GM19099 (cell line): ENCODE measurements around the gene RERE.

ENCODE experiments used
- POLR2A ChIP-seq: IDR thresholded peaks from 3 replicates; pipeline ENCODE4 v1.6.1; 2011; ENCODE audit warnings: low read depth; ENCODE audit not compliant: insufficient read length; ENCODE audit errors: extremely low read depth

Gene RERE

DNA sequence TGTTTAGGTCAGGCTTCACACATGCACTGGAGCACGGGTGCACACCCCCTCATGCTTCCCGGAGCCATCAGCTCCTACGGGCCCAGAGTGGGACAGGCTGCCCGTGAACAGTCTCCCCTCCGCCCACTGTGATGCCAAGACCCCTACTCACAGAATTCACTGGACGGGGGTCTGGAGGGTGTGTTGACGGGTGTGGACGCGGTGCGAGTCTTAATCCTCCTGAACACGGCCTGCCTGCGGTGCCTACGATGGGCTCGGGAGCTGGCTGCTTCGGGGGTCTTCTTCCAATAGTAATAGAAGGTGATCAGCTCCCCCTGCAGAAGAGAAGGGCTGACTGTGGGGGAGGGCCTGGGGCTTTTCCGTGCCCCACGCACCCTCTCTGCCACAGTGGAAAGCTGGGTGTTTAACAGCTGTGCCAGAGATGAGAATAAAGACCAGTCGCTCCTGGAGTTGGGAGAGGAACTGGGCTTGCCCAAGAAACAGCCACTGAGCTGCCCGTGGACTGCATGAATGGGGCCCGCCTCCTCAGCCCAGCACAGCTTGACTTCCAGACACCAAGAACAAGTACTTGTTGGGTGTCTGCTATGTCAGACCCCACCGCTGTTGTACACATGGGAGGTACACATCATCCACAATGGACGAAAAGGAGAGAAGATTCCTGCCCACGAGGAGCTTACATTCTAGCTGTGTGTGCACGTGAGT is 451.6 kb downstream of the RERE start:
- TF ChIP-seq POLR2A = no peak

DNA sequence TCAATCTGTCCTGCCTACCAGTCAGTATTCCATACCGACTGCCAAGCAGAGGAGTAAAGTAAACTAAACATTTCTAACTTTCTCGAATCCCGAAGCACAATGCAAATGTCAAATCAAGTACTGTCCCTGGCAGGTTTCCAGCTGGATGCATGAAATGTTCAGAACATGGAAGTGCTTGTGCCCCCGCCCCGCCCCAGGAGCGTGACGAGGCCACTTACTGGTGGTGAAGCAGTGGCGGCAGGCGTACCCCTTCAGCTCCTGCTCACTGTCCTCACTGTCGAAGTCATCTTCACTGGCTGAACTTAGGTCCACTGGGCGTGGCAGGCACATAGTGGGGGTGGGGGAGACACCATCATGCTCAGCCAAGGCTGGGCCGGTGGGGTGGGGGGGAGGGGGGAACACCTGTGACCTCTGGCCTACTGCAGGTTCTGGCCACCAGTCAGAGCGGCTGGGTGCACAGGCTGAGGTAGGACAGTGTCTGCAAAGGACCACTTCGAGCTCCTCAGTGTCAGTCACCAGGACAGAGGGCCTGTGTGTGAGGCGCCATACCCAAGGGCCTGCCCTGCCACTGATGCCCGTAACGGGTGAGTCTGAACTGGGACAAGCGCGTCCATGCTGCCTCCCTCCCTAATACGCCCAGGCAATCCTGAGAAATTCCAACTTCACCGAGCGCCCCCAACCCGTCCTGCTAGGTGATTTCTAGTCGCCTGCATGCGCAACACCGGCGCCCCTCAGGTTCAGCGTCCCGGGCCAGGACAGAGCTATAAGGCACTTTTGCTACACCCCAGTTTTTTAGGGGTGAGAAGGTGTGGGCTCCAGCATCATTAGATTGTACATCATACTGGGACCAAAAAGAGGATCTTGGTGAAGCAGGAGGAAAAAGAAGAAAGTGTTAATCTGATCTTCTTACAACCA is 452.7 kb downstream of the RERE start:
- no peak for TF ChIP-seq POLR2A

DNA sequence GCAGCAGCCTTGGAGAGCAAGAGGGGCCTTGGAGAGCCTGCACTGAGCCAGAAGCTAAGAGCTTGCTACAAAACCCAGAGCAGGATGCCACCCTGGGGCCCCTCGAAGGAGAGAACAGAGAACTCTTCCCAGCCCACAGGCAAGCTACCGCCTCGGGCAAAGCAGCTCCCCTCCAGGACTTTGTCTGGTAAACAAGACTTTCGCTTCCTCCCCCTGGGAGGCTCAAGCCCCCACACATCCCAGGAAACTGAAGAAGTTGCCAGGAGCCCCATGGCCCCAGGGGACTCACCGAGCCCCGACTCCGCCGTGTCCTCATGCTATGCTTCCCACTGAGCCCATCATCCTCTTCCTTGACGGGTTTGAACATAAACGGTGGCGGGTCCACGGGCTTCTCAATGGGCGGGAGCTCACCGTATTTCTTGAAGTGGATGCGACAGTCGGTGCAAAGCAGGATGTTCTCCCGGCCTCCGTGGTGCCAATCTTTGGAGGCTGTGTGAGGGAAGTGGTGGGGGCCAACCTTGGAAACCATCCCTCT is 453.6 kb downstream of the RERE start:
- TF ChIP-seq POLR2A = no peak

DNA sequence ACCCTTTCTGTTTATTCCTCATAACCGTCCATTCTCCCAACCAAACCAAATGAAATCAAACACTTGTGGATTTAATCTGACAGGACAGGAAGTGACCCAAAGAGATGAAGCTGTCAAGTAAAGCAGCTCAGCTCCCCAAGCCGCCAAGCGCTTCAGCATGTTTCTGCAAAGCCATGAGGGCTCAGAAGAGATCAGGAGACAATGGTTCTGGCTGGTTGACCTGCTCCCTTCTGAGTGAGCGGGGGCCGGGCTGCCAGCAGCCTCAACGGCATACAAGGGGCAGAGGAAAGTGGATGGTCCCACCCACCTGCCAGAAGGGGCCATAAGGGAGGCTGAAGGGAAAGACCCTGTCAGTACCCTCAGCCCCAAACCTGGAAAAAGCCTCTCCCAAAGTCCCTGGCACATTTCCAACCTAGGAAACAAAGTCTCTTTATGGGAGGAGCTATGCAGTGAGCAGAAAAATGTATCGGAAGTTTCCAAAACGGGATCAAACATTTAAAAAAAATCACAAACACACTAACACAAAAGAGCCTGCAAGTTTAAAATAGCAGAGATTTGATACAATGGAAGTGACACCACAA is 454.2 kb downstream of the RERE start:
- TF ChIP-seq POLR2A = no peak

DNA sequence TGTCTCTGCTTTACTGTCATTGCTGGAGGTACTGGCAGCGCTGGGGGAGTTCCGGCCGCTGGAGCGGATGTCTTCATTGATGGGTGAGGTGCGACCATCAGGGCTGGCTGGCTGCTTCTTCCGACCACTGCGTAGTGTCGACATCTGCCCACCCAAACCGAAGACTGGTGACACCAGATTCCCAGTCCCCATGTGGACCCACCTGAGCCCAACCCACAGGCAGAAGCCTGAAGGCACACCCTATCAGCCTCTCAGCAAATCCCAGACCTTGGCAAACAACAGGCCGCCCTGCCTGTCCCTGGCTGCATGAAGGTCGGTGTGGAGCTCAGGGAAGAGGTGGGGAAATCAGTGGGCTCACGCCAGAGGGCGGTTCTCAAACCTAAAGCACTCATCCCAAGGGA is 454.7 kb downstream of the RERE start:
- no peak for TF ChIP-seq POLR2A

DNA sequence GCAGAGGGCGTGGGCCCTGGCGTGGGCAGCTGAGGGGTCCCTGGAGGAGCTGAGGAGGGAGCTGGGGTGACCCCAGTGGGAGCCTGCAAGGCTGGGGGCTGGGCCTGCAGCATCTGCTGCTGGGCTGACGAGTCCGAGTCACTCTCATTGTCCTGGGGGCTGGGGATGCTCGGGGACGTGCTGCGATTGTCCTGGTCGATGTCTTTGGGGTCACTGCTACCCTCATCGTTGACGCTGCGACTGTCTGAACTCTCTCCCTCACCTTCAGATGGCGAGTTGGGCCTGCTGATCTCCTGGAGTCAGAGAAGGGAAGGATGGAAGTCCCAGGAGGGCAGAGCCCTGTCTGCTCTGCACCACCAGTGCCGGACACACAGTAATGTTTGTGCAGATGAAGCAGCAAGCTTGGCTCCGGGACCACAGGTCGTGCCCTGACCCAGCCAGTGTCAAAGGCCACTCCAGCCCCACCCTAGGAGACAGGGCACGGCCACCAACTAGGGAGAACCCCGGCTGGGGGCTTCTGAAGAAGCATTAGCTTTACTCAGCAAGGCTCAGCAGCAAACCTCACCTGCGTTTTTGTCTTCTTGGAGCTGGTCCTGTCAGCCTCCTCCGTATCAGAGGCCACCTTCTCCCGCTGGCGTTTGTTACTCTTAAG is 456.1 kb downstream of the RERE start:
- no peak for TF ChIP-seq POLR2A

DNA sequence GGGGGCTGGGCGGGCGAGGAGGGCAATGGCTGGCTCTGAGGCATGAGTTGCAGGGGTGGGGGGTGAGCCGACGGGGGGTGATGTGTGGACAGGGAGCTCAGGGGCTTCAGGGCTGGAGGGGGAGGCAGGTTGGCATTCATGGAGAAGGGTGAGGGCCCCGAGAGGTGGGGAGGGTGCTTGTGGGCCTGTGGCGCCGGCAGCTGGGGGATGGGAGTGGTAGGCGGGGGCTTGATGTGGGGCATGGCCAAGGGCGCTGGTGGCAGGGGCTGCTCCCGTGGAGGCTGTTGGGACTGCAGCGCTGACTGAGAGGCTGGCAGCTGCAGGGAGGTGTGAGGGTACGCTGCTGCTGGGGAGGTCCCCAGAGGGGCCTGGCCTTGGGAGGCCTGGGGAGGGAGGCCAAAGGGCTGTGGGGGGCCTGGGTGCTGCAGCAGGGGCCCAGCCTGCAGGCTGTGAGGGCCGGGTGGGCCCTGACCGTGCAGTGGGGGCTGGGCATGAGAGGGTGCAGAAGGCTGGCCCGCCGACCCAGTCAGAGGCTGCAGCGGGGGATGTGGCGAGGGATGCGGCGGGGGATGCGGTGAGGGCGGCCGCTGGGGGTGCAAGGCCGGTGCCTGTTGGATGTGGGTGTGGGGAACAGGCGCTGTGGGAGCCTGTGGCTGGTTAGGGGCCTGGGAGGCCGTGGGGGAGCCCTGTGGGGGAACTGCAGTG is 456.8 kb downstream of the RERE start:
- no peak for TF ChIP-seq POLR2A

DNA sequence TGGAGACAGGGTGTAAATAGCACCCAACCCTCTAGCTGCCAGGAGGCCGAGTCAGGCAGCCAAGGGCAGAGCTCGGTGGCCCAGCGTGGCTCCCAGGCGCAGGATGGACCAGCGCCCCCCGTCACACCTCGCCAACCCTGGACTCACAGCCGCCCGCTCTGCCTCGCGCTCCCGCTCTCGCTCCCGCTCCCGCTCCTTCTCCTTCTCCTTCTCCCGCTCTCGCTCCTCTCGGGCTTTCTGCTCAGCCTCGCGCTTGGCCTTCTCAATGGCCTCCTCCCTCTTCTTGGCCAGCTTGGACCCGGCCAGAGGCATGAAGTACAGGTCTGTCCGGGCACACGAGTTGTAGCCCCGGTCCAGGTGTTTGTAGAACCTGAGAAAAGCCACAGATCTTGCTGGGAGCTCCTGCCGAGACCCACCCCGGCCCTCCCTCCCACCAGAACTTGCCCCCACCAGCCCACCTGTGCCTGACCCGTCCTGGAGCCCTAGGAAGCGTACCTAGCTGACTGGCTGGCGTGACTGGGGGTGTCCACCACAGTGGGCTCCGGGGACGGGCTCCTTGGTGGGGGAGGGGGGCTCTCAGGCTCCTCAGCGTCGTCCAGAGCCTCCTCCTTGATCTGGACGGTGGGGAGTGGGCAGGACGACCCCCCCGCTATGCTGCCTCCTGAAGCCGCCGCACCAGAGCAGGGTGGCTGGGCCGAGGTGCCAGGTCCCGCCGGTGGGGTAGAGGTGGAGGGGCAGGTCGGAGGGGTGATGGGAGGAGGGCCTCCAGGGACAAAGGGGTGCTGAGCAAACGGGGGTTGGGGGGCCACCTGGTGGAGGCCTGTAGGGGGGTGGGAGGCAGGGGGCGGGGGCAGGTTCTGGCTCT is 457.6 kb downstream of the RERE start:
- no peak for TF ChIP-seq POLR2A

DNA sequence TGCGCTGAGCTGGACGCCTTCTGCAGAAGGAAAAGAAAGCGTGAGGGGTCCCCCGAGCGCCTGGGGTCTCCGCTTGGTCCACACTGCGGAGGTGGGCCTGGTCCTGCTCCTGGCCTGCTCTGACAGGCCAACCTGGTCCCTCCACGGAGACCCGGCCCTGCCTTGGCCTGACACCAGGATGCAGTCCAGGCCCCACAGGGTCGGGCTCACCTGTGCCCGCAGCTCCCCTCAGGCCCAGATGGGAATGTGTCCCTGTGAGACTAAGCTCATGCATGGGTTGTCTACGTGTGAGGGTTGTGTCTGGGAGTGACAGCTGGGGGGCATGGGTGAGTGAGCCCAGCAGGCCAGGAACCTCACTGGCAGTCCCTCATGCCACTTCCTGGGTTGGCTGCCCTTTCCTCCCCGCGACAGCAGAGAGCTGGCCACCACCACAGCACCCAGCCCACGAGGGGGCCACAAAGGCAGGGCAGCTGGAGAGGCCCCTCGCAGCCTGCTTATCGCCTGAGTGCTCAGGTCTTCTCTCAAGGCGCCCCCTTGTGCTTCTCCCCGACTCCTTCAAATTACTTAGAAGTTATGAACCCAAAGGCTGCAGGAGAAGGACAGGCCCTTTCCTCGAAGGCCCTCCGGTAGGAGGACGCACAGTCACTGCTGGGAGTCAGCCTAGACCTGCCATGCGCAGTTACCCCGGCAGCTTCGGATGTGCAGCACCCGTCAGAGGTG is 458.4 kb downstream of the RERE start:
- no peak for TF ChIP-seq POLR2A

DNA sequence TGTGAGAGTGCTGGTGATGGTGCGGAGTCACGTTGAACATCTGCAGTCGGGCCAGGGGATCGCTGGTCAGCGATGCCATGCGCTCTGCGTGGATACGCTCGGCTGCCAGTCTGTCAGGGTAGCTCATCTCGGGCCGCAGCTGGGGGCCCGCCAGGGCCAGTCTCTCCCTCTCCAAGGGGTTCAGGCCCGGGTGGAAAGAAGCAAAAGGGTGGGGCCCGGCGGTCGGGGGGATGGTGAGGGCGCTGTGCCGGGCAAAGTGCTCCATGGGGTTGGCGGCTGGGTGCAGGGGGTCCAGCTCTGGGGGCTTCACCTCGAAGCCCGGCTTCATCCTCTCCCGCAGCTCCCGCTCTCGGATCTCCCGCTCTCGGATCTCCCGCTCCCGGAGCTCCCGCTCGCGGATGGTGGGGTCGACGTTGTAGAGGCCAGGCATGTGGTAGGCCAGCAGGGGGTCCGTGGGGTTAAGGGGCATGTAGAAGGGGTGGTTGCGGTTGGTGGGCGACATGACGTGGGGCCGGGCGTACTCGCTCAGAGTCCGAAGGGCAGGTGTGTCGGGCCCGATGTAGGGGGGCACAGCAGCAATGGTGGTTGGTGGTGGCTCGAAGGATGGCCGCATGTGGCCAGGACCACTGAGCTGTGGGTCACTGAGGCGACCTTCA is 459.1 kb downstream of the RERE start:
- TF ChIP-seq POLR2A = no peak

DNA sequence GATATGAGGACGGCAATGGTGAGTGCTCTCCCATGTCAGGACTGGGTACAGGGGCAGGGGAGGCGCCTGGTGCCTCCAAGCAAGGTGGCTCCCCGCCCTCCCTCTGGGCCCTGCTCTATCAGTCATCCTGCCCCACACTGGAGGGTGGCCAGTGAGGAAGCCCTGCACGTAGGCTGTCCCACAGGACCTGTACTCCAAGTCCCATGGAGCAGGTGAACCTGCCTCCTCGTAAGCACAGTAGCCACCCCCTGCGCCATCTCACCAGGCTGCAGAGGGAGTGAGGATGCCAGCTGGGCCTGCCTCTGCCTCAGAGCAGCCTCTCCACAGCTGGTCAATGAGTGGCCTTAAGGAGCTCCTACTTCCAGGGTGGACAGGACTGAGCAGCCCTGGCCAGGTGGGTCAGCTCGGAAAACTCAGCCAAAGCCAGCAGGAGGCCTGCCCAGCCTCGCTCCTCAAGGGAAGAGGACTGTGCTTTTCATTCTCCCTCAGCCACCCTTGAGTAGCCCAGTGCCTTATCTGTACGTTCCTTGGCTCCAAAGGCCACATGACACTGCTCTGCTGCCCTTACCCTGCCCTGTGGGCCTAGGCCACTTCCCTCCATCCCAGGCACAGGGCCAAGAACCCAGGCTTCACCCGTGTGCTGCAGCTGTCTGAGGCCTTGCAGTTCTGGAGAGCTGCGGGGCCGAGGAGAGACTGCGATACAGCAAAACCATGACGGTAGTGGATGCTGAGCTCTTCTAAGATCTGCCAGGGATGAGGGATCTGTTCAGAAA is 459.9 kb downstream of the RERE start:
- no peak for TF ChIP-seq POLR2A
